Kidney capillary endothelial cell (primary cell): ENCODE results near the gene METTL25.

Experiments
- DNase-seq: peaks from one replicate; pipeline ENCODE4 v3.0.0-alpha.2; 2018; ENCODE audit warnings: low spot score

Gene METTL25

DNA sequence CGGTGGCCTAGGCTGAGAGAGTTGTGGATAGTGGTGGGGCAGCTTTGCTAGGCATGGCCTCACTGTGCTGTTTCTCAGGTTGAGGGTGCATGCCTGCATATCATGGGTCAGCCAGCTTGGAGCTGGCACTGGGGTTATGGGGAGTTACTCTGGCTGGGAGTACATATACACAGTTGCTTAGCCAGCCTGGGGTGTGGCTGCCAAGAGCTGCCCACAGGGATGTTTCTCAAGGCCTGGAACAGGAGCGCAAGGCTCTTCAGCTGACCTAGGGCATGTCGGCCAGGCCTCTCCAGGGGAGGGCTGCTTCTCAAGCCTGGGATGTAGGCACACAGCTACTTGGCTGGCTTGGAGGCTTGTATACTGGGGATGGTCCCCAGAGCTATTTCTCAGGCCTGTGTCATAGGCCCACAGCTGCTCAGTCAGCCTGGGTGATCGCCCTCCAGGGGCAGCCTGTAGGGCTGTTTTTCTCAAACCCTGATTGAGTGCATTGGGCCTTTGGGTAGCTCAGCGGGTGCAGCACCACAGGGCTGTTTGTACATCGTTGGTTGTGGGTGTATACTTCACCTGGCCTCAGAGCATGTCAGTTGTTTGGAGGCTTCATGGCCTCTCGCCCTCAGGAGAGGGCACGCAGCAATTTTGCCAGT lies 114.9 kb downstream of the METTL25 start:
- DNase-seq: no peak

DNA sequence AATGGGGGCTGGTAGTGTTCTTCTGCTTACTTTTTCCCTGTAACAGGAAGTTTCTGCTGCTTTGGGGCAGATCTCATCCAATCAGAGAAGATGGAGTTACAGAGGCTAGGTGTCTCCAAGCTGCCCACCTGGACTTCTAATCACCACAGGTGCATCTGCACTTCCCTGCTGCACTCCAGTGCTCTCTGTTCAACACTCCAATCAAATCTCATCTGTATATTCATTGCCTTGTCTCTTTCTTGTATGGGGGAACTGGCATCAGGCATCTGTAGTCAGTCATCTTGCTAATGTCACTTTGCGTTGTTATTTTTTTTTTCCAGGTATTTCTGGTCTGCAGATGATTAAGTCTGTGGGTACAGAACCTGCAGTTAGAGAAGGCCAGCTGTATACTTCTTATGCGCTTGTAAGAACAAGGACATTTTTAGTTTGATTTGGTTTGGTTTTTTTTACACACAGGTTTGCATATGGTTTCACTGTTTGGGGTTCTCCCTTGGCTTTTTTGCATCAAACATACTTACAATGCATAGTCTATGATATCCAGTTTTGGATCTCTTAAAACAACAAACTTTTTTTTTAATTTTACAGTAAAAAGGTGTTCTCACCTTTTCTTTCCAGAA lies 116.0 kb downstream of the METTL25 start:
- no peak for DNase-seq

- peak; percentile 7 for DNase-seq
Measured at GRCh38 chr12:82474798-82475184, 116.5 kb downstream of the METTL25 start.

GRCh38 chr12:82475211-82475610 lies 116.9 kb downstream of the METTL25 start:
- DNase-seq: no peak

DNA sequence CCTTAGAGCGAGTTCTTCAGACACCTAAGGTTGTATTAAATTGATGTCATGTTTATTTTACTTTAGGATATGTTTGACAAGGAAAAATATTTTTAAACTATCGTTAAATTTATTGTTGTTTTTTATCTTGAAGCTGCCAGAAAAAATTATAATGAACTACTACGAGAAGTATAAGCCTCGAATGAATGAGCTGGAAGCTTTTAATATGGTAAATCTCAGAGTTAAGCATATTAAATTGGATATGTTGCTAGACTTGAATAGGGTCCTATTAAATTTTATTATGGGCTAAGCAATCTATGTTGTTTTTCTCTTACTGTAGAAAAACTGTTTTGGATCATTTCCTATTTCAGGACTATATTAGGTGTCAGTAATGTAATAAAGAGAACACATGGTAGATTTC lies 118.2 kb downstream of the METTL25 start:
- DNase-seq: no peak

- no peak for DNase-seq
Measured at GRCh38 chr12:82479511-82479910, 121.2 kb downstream of the METTL25 start.

DNA sequence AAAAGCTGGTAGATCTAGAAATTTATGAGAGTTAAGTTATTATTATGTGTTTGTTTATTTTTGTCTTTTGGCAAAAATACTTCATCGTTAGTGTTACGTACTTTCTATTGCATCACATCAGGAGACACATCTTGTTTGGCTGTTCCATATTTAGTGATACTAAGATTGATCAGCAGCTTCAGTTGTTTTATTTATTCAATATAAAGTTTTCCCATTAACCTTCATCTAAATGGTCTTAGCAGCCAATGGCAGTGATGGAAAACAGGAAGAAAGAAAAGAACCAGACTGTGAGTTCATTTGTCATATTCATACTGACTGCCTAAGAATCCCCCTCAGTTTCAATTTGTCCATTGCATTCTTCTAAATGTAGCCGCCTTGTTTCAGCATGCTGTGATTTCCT lies 122.3 kb downstream of the METTL25 start:
- no peak for DNase-seq

DNA sequence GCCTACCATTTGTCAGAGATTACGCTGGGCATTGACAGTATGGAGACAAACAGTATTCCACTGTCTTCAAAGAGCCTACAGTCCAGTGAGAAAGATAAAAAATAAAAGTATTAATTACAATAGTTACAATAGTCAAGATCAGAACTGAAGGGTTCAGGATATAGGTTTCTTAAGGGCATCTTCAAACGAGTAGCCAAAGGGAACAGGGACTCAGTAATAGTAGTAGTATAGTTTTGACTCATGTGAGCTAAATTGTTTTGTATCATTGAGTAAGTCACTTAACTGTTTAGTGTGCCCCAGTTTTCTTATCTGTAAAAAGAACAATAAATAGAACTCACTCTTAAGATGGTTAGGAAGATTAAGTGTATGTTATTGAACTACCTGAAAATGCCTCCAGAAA lies 123.6 kb downstream of the METTL25 start:
- DNase-seq: no peak

DNA sequence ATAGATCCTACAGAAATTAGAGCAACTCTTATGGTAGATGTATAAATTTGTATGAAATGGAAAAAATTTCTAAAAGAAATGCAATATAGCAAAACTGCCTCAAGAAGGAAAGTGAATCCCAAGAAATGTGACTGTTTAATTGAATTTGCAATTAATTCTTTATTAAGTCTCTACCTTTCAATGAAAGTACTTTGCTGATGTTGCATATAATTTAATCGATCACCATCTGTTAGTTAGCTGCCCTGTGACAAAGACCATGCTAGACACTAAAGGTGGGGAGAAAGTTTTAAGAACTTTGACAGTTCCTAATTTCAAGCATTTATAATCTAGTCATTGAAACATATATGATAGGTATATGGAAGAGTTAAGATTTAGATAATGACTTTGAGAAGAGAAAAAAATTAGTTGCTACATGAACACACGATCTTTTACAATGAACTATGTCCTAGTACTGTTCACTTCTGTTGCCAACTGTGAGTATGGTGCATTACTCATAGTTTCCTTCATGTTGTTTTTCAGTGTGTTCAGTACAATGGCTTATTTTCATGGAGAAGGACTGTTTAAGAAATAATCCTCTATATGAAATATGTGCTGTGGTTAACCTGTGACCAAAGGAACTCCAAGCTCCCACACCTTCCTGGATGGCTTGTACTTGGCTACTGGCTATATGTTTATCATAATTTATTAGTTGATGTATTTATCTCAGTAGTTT lies 128.4 kb downstream of the METTL25 start:
- peak; percentile 21 for DNase-seq

DNA sequence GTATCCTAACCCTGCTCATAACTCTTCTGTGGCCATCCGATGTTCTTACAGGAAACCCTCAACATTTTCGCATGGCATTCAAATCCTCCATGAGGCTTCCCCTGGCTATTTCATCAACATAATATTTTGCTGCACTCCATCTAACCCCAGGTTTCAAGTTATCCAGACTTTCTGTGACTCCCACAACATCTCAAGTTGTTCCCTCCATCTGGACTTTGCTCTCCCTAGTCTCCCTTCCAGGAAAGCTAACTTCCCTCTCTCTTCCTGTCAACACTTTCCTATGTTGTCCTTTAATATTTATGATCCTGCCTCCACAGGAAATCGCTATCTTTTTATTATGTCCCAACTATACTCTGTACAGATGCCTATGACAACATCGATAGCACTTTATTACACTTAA lies 146.1 kb downstream of the METTL25 start:
- DNase-seq: no peak

DNA sequence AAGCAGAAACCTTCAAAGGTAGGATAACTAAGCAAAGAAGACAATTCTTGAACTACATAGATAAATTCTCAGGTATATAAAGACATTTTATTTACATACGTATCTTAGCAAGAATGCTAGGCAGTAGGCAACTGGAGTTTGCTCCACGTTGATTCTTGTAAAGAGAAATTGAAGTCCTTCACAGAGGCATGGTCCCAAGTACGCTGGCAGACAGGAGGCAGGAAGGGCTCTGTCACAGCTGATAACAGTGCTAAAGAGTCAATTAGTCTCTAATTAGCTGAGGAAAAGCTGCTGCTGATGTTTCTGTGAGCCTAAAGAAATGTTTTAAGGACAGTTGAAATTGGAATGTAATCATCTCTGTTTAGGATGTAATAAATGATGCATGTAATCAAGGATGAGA lies 146.8 kb downstream of the METTL25 start:
- no peak for DNase-seq

DNA sequence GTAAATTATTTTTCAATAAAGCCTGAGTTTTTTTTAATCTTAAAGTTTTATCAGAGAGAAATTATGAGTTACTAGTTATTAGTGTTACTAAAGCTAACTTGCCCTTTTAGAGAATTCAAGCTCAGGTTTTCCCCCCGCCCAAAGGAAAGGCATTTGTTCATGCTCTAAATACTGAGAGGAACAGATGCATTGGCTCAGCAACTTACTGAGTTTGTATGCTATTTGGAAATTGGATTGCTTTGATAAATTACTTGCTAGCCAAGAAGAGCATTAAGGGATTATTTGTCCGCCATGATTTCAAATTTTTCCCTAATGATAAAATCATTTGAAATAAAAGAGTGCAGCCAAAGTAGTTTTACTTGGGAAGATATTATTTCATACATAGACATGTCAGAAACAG lies 149.4 kb downstream of the METTL25 start:
- no peak for DNase-seq

- no peak for DNase-seq
Measured at GRCh38 chr12:82510386-82510785, 152.1 kb downstream of the METTL25 start.

GRCh38 chr12:82514880-82515279 lies 156.6 kb downstream of the METTL25 start:
- no peak for DNase-seq

GRCh38 chr12:82515652-82516051 lies 157.3 kb downstream of the METTL25 start:
- no peak for DNase-seq

DNA sequence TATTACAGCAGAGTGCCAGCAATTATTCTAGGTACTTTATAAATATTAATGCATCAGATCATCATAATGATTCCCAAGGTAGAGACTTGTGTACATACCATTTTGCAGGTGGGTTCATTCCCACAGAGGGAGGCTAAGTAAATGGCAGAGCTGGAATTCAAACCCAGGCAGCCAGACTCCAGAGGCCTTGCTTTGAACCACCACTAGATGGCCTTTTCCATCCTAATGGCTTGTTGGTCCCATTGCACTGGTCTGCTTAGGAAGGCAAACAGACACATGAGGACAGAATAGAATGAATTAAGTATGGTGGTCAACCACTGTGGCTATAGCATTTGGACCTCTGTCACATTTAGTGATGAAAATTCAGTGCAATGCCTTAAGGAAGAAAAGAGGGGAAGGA lies 158.7 kb downstream of the METTL25 start:
- DNase-seq: peak; percentile 14

DNA sequence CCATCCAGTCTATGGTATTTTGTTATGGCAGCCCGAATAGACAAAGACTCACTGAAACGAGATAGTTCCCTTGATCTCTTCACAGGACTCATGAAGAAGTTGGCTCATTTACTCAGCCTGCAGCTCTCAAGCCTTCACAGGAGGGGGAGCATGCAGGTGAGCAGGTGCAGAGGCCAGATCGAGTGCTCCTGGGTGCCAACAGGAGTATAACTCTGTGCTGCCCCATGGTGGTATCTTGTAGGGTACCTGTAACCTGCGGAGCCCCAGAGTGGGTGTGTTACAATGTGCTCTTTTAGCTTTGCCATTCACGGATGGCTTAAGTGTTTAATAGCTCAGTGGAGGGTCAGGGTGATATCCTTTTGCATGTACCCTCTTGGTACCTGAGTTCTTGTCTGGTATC lies 159.5 kb downstream of the METTL25 start:
- DNase-seq: no peak

DNA sequence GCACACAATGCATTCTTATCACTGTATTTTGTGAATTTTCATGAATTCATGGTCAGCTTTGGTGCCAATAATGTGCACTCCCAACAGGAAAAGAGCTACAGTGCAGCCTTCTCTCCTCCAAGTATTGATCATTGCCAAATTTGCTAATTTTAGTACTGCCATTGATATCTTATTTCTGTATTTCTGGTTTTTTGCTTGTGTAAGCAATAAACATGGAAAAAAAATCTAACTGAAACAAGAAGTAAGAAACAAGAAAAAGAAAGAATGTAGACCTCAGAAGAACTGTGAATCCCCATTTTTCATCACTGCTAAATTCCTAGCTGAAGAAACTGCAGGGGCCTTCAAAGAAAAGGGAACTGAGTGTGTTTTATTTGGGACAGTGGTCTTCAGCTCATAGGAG lies 161.2 kb downstream of the METTL25 start:
- no peak for DNase-seq

DNA sequence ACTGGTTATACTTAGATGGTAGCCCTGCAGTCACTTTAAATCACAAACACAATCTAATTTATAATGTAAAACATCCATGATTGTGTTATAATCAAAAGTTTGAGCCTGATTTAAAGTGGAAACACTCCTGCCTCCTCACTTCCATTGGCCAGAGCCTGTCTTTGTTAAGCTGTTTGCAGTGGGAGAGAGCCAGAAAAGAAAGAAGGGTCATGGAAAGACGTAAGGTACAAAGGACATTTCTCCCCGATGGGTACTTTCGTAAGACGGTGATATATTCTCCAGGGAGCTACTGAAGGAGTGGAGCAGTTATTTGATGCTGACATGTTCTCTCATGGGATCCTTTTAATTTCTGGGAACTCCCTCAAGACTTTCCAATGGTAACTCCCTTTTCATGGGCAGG lies 164.0 kb downstream of the METTL25 start:
- DNase-seq: no peak

GRCh38 chr12:82522762-82523161 lies 164.4 kb downstream of the METTL25 start:
- DNase-seq: no peak

DNA sequence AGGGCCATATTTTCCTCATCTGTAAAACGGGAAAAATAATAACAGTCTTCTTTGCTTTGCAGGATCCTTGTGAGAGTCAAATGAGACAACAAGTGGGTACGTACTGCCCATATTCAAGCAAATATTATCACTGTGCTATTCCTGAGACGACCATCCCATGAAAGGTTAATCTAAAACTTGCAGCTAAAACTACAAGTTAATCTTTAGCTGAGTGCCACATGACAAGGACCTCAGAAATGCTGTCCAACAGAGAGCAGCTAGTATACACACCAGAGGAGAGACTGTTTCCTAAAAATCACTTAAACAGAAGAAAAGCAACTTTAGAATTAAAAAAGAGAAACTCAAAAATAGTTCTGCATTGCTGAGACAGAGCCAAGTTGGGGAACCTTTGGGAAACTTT lies 165.7 kb downstream of the METTL25 start:
- DNase-seq: no peak

DNA sequence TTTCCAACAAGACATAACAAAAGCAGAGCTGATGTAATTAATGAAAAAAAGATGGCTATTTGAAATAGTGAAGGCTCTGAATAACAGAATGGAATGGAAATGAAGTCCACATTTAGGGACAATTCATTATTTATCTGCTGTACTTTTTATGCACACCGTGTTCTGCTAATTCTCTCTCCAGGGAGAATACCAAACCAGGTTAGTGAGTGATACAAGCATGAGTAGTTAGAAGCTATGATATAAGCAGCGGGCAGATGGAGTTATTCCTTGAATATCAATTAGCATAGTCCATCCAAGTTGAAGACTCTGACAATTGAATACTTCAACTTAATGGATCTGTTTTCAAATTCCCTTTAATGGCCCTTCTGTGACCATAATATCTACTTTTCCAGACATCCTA lies 166.3 kb downstream of the METTL25 start:
- no peak for DNase-seq

DNA sequence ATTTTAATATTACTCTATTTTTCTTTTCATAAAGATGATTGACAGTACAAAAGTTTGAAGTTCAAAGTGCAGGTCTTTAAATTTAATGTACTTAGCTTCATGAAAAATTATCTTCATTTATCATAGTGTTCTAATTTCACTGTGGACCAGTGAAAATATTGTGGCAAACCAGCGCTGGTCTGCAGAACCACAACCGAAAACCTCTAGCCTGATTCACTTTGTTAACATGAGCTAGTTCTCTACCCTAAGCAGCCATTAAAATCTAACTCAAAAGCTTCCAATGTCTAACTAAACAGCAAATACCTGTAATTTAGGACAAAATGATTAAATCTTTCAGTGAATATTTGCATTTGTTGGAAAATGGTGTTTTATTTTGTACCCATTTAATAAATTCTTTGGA lies 167.3 kb downstream of the METTL25 start:
- no peak for DNase-seq
